Hepatocyte (in vitro differentiated cells): ENCODE results near the gene ARHGAP26. TPM values are rescaled to one million over a fixed set of nuclear protein-coding genes. Genes with fewer than 3 reads are reported as not detected.

Experiments
- DNase-seq: peaks from one replicate; pipeline ENCODE4 v3.0.0-alpha.2; 2016; ENCODE audit warnings: low spot score
- H2AFZ ChIP-seq: fragments of 200-600 bp; sonication (generic); 2 replicates; pipeline ENCODE4 v1.6.0; 2016; ENCODE audit warnings: antibody characterized with exemption, mild to moderate bottlenecking
- H3K27ac ChIP-seq: fragments of 200-600 bp; sonication (generic); 2 replicates; pipeline ENCODE4 v1.5.1; 2016; ENCODE audit warnings: mild to moderate bottlenecking
- H3K27me3 ChIP-seq: fragments of 200-600 bp; sonication (generic); 2 replicates; pipeline ENCODE4 v1.6.1; 2016
- H3K36me3 ChIP-seq: fragments of 200-600 bp; sonication (generic); replicated peaks from 2 replicates; pipeline ENCODE4 v1.5.1; 2016; ENCODE audit warnings: low read depth; ENCODE audit not compliant: insufficient read depth
- H3K4me1 ChIP-seq: fragments of 200-600 bp; sonication (generic); 2 replicates; pipeline ENCODE4 v1.5.1; 2016; ENCODE audit warnings: mild to moderate bottlenecking, moderate library complexity; ENCODE audit not compliant: insufficient read depth
- H3K4me2 ChIP-seq: fragments of 200-600 bp; sonication (generic); 2 replicates; pipeline ENCODE4 v1.6.0; 2016
- H3K4me3 ChIP-seq: fragments of 200-600 bp; sonication (generic); 2 replicates; pipeline ENCODE4 v1.5.1; 2016; ENCODE audit warnings: mild to moderate bottlenecking
- H3K79me2 ChIP-seq: fragments of 200-600 bp; sonication (generic); 2 replicates; pipeline ENCODE4 v1.6.0; 2017; ENCODE audit warnings: mild to moderate bottlenecking
- H3K9me2 ChIP-seq: fragments of 200-600 bp; sonication (generic); replicated peaks from 2 replicates; pipeline ENCODE4 v1.6.0; 2017; ENCODE audit warnings: mild to moderate bottlenecking; ENCODE audit not compliant: insufficient read depth
- H3K9me3 ChIP-seq: fragments of 200-600 bp; sonication (generic); 2 replicates; pipeline ENCODE4 v1.5.1; 2016; ENCODE audit warnings: low read depth, mild to moderate bottlenecking
- H4K20me1 ChIP-seq: fragments of 200-600 bp; sonication (generic); 2 replicates; pipeline ENCODE4 v1.6.0; 2016; ENCODE audit warnings: mild to moderate bottlenecking; ENCODE audit not compliant: insufficient read depth, poor library complexity, severe bottlenecking
- EZH2 ChIP-seq: fragments of 200-600 bp; sonication (generic); IDR thresholded peaks from 2 replicates; pipeline ENCODE4 v1.6.1; 2016; ENCODE audit warnings: antibody characterized with exemption, mild to moderate bottlenecking, borderline replicate concordance
- EZH2phosphoT487 ChIP-seq: fragments of 200-600 bp; sonication (generic); IDR thresholded peaks from one replicate; pipeline ENCODE4 v1.6.1; 2018; ENCODE audit warnings: antibody characterized with exemption, mild to moderate bottlenecking, low read depth, moderate library complexity; ENCODE audit not compliant: unreplicated experiment, severe bottlenecking
- WGBS: methylation state at CpG from one replicate; pipeline ENCODE4 v1.1.6; 2016; ENCODE audit warnings: low lambda C conversion rate; ENCODE audit errors: missing lambda C conversion rate; 5-methylcytosine and 5-hydroxymethylcytosine counted together
- polyA plus RNA-seq: library from polyadenylated mRNA; unstranded; fragments of >200 nt; fragmentation: Nextera tagmentation; extraction: Ambion mirVana; gene quantifications from 2 replicates; pipeline ENCODE4 v1.2.1, GENCODE V29; 2016
- total RNA-seq: library from RNA; depleted of rRNA; stranded (reverse); fragments of >200 nt; gene quantifications from 2 replicates; pipeline ENCODE4 v1.2.3, GENCODE V29; 2014
- TF ChIP-seq, protein P1 (sequence below): fragments of 200-600 bp; sonication (generic); IDR thresholded peaks from 2 replicates; pipeline ENCODE4 v1.5.1; 2016; ENCODE audit warnings: antibody characterized with exemption, mild to moderate bottlenecking; ENCODE audit not compliant: poor library complexity

Gene ARHGAP26
- total and polyA plus RNA-seq, 2 experiments from 2014 or later = 16.5 to 19.8 TPM

DNA sequence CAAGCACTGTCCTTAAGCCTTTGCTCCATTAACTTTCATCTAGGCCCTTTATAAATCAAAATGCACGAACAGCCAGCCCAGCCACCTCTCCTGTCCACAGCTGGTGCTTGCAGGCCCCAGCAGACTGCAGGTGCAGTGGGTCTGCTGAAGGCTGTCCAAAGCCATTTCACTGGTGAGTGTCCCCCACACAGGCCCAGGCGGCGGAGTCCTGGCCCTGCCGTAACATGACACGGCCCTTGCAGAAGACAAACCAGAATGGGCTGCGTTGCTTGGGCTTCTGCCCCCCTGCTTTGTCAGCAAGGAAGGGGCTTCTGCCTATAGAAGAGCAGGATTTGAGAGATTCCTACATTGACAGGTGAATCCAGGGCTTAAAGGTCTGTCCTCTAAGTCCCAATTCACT is 444.7 kb downstream of the ARHGAP26 start:
- no peak for DNase-seq
- Histone ChIP-seq H4K20me1 (no peaks in the 10 kb centered on the region), H3K27ac (no peak overlapping the region), H3K9me3 (no peaks in the 10 kb centered on the region), H3K4me3 (no peak overlapping the region), H3K4me1 (peaks cover 13% of the 10 kb centered on the region), H3K4me2 (no peak overlapping the region), H3K36me3 (no peaks in the 10 kb centered on the region), H2AFZ (no peak overlapping the region), H3K79me2 (no peaks in the 10 kb centered on the region), H3K27me3 (no peaks in the 10 kb centered on the region), H3K9me2 (no peaks in the 10 kb centered on the region)
- 70% methylated on average over 6 of the region's 6 CpGs for WGBS
- TF ChIP-seq EZH2 (no peak), EZH2phosphoT487 (no peak)
- TF ChIP-seq, protein P1, sequence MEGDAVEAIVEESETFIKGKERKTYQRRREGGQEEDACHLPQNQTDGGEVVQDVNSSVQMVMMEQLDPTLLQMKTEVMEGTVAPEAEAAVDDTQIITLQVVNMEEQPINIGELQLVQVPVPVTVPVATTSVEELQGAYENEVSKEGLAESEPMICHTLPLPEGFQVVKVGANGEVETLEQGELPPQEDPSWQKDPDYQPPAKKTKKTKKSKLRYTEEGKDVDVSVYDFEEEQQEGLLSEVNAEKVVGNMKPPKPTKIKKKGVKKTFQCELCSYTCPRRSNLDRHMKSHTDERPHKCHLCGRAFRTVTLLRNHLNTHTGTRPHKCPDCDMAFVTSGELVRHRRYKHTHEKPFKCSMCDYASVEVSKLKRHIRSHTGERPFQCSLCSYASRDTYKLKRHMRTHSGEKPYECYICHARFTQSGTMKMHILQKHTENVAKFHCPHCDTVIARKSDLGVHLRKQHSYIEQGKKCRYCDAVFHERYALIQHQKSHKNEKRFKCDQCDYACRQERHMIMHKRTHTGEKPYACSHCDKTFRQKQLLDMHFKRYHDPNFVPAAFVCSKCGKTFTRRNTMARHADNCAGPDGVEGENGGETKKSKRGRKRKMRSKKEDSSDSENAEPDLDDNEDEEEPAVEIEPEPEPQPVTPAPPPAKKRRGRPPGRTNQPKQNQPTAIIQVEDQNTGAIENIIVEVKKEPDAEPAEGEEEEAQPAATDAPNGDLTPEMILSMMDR = no peak

DNA sequence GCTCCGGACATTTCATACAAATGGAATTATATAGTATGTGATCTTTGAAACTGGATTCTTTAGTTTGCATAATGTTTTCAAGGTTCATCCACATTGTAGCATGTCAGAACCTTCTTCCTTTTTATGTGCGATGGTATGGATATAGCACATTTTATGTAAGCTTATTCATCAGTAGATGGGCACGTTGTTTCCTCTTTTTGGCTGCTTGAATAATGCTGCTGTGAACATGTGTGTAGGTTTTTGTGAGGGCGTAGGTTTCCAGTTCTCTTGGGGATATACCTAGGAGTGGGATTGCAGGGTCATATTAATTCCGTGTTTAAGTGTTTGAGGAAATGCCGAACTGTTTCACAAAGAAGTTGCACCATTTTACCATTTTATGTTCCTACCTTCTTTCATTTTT is 445.5 kb downstream of the ARHGAP26 start:
- 98% methylated on average over 6 of the region's 6 CpGs for WGBS
- no peak for TF ChIP-seq EZH2
- TF ChIP-seq, protein P1 = no peak
- no peak for TF ChIP-seq EZH2phosphoT487

DNA sequence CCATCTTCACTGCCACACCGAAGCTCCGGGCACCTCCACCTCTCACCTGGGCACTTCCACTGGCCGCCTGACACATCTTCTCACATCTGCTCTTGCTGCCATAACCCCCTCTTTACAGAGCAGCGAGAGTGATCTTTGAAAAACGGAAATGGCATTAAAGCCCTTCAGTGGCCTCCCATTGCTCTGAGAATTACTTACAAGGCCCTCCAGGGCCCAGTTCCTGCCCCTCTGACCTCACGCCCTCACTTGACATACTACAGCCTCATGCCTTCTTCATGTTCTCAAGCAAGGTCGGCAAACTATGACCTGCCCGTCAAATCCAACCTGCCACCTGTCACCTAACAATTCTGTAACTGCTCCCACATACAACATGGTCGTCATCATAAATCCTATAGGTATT is 446.0 kb downstream of the ARHGAP26 start:
- no peak for DNase-seq
- Histone ChIP-seq H3K27ac (no peak overlapping the region), H3K9me2 (no peaks in the 10 kb centered on the region), H3K27me3 (no peaks in the 10 kb centered on the region), H3K36me3 (no peaks in the 10 kb centered on the region), H3K4me2 (no peak overlapping the region), H3K4me3 (no peak overlapping the region), H3K79me2 (no peaks in the 10 kb centered on the region), H3K9me3 (no peaks in the 10 kb centered on the region), H4K20me1 (no peaks in the 10 kb centered on the region), H2AFZ (no peak overlapping the region), H3K4me1 (peaks cover 13% of the 10 kb centered on the region)
- WGBS = 88% methylated on average over 9 of the region's 9 CpGs
- TF ChIP-seq EZH2phosphoT487 (no peak), EZH2 (no peak)
- TF ChIP-seq, protein P1 = no peak

More for the DNA sequence above, 445.5 kb downstream of the ARHGAP26 start:
- no peak for DNase-seq
- H3K4me3 ChIP-seq = no peak overlapping the region
- H3K27me3 ChIP-seq = no peaks in the 10 kb centered on the region
- no peak overlapping the region for H3K27ac ChIP-seq
- H3K36me3 ChIP-seq = no peaks in the 10 kb centered on the region
- H3K9me2 ChIP-seq = no peaks in the 10 kb centered on the region
- no peak overlapping the region for H2AFZ ChIP-seq
- no peaks in the 10 kb centered on the region for H3K79me2 ChIP-seq
- no peaks in the 10 kb centered on the region for H3K9me3 ChIP-seq
- no peak overlapping the region for H3K4me2 ChIP-seq
- no peaks in the 10 kb centered on the region for H4K20me1 ChIP-seq
- H3K4me1 ChIP-seq = peaks cover 13% of the 10 kb centered on the region

DNA sequence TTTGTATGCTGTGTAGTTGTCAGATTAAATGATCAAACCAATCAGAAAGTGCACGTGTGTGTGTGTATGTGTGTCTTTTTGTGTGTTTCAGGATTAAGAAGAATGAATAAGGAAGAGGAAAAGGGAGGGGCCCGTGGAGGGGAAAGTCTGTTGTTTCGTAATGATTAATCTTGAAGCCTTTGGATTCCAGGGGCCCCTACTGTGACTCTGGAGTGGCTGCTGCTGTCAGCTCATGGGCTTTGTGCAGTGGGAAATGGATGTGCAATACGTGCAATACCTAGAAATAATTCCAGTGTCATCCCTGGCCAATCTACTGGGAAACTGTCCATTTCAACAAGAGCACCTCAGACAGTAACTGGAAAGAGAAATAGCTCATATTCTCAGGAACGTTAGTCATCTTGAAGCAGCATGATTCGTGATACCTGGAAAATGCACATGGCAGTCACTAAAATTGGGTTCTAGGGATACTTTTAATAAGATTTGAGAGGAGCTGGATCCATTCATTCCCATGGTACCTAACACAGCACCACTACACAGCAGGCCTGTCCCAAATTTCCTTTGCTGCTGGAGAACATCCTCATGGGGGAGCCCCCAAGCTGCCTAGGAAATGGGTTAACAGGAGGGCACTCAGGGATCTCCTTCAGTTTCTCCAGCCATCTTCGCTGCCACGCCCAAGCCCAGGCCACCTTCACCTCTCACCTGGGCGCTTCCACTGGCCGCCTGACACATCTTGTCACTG is 447.1 kb downstream of the ARHGAP26 start:
- Histone ChIP-seq H2AFZ (no peak overlapping the region), H3K27ac (no peak overlapping the region), H3K36me3 (no peaks in the 10 kb centered on the region), H3K9me2 (no peaks in the 10 kb centered on the region), H3K9me3 (no peaks in the 10 kb centered on the region), H3K27me3 (no peaks in the 10 kb centered on the region), H3K4me3 (no peak overlapping the region), H3K4me2 (no peak overlapping the region), H3K79me2 (no peaks in the 10 kb centered on the region), H4K20me1 (no peaks in the 10 kb centered on the region), H3K4me1 (peaks cover 13% of the 10 kb centered on the region)
- DNase-seq = peak; percentile 48
- WGBS = 70% methylated on average over 10 of the region's 10 CpGs
- TF ChIP-seq EZH2 = no peak
- TF ChIP-seq, protein P1 = no peak
